ENCODE results near the gene CEP164. TPM values are rescaled to one million over a fixed set of nuclear protein-coding genes. Genes with fewer than 3 reads are reported as not detected.

CEP164 gene
- total RNA-seq, 4 donors from 2014 or later, result 23.1 to 56.5 (median 29.0) TPM

- intact Hi-C loops (cut with DNase I), result no loop called here
- peaks cover 27 to 34% of the 10 kb centered on the region in 2 donors for H3K36me3 ChIP-seq
- DNase-seq, result no peak
Measured at GRCh38 chr11:117385906-117386305, 58.3 kb downstream of the CEP164 start.

GRCh38 chr11:117387992-117388755, 60.5 kb downstream of the CEP164 start:
- intact Hi-C loops (cut with DNase I), result no loop called here
- WGBS, 2 donors, result 89 to 98% methylated on average over 2 to 3 of the region's 3 CpGs
- TF ChIP-seq CTCF (IDR thresholded peaks at IDR 0.05), result no peak
- TF ChIP-seq POLR2A (IDR thresholded peaks at IDR 0.05), result no peak
- Histone ChIP-seq H3K27ac (no peak overlapping the region), H3K36me3 (peaks cover 39 to 45% of the 10 kb centered on the region in 2 donors), H3K27me3 (no peaks in the 10 kb centered on the region), H3K9me3 (no peaks in the 10 kb centered on the region), H3K4me3 (replicated peaks in 1 of 3) (no peak overlapping the region), H3K4me1 (no peaks in the 10 kb centered on the region)
- no peak for DNase-seq

More at GRCh38 chr11:117385906-117386305, 58.3 kb downstream of the CEP164 start:
- no peaks in the 10 kb centered on the region for H3K4me1 ChIP-seq
- 95 to 97% methylated on average over 9 of the region's 9 CpGs for WGBS, 2 donors
- H3K27me3 ChIP-seq, result no peaks in the 10 kb centered on the region
- TF ChIP-seq CTCF (IDR thresholded peaks at IDR 0.05), result no peak
- no peak for TF ChIP-seq POLR2A (IDR thresholded peaks at IDR 0.05)
- H3K27ac ChIP-seq, result no peak overlapping the region
- H3K9me3 ChIP-seq, result no peaks in the 10 kb centered on the region
- no peak overlapping the region for H3K4me3 ChIP-seq (replicated peaks in 1 of 3)

- TF ChIP-seq POLR2A (IDR thresholded peaks at IDR 0.05) (no peak), CTCF (IDR thresholded peaks at IDR 0.05) (no peak)
- no peaks in the 10 kb centered on the region for H3K4me1 ChIP-seq
- no peak for DNase-seq
- H3K36me3 ChIP-seq, result peaks cover 55 to 63% of the 10 kb centered on the region in 2 donors
- intact Hi-C loops (cut with DNase I), result no loop called here
- WGBS, 2 donors, result 87 to 97% methylated on average over 8 of the region's 8 CpGs
- H3K27me3 ChIP-seq, result no peaks in the 10 kb centered on the region
- no peaks in the 10 kb centered on the region for H3K9me3 ChIP-seq
- no peak overlapping the region for H3K27ac ChIP-seq
- H3K4me3 ChIP-seq (replicated peaks in 1 of 3), result no peak overlapping the region
Measured at GRCh38 chr11:117390743-117391142, 63.1 kb downstream of the CEP164 start.

- WGBS, 2 donors, result 93 to 95% methylated on average over 8 of the region's 8 CpGs
- intact Hi-C loops (cut with DNase I), result no loop called here
Measured at GRCh38 chr11:117391181-117391580, 63.5 kb downstream of the CEP164 start.

More at GRCh38 chr11:117391181-117391580, 63.5 kb downstream of the CEP164 start:
- Histone ChIP-seq H3K36me3 (peaks cover 57 to 64% of the 10 kb centered on the region in 2 donors), H3K4me3 (replicated peaks in 1 of 3) (no peak overlapping the region), H3K9me3 (no peaks in the 10 kb centered on the region), H3K4me1 (no peaks in the 10 kb centered on the region), H3K27ac (no peak overlapping the region), H3K27me3 (no peaks in the 10 kb centered on the region)
- TF ChIP-seq POLR2A (IDR thresholded peaks at IDR 0.05) (no peak), CTCF (IDR thresholded peaks at IDR 0.05) (no peak)
- no peak for DNase-seq

All from thyroid gland (tissue), 4 donors.